H9 (cell line): ENCODE data around the gene AATF. TPM values are rescaled to one million over a fixed set of nuclear protein-coding genes. Genes with fewer than 3 reads are reported as not detected.

Source experiments
- DNase-seq: peaks from one replicate; pipeline ENCODE4 v3.0.0-alpha.2; 2017
- H2AFZ ChIP-seq: one replicate; pipeline ENCODE4 v1.6.1; 2013; ENCODE audit warnings: mild to moderate bottlenecking, low read length, control low read depth, moderate library complexity
- H2AK5ac ChIP-seq: 2 replicates; pipeline ENCODE4 v1.6.1; 2013; ENCODE audit warnings: low read length, control low read depth, mixed read lengths; ENCODE audit not compliant: insufficient read length
- H2BK120ac ChIP-seq: one replicate; pipeline ENCODE4 v1.6.1; 2013; ENCODE audit warnings: low read depth, mild to moderate bottlenecking, low read length, control low read depth, inconsistent platforms; ENCODE audit not compliant: poor library complexity, severe bottlenecking
- H2BK12ac ChIP-seq: 2 replicates; pipeline ENCODE4 v1.6.1; 2013; ENCODE audit warnings: low read length, control low read depth, mixed read lengths, low read depth; ENCODE audit not compliant: insufficient read length
- H2BK15ac ChIP-seq: 2 replicates; pipeline ENCODE4 v1.6.1; 2013; ENCODE audit warnings: low read depth, low read length, control low read depth
- H2BK20ac ChIP-seq: one replicate; pipeline ENCODE4 v1.6.1; 2013; ENCODE audit warnings: low read depth, mild to moderate bottlenecking, low read length, control low read depth, inconsistent platforms; ENCODE audit not compliant: poor library complexity, severe bottlenecking
- H2BK5ac ChIP-seq: 2 replicates; pipeline ENCODE4 v1.6.1; 2013; ENCODE audit warnings: low read length, control low read depth, mixed read lengths; ENCODE audit not compliant: insufficient read length
- H3K14ac ChIP-seq: 2 replicates; pipeline ENCODE4 v1.6.1; 2013; ENCODE audit warnings: low read length, control low read depth; ENCODE audit not compliant: insufficient read depth
- H3K18ac ChIP-seq: 2 replicates; pipeline ENCODE4 v1.6.1; 2013; ENCODE audit warnings: low read depth, mild to moderate bottlenecking, mixed read lengths, low read length, control low read depth; ENCODE audit not compliant: insufficient read length
- H3K23ac ChIP-seq: 2 replicates; pipeline ENCODE4 v1.6.1; 2013; ENCODE audit warnings: low read length, control low read depth, mixed read lengths, low read depth; ENCODE audit not compliant: insufficient read length
- H3K23me2 ChIP-seq: 2 replicates; pipeline ENCODE4 v1.6.1; 2013; ENCODE audit warnings: low read depth, mild to moderate bottlenecking, mixed read lengths, low read length, control low read depth; ENCODE audit not compliant: insufficient read length, poor library complexity, severe bottlenecking
- H3K27ac ChIP-seq: 2 replicates; pipeline ENCODE4 v1.5.1; 2013; ENCODE audit warnings: low read length, control low read depth, mixed read lengths, low read depth; ENCODE audit not compliant: insufficient read length
- H3K27me3 ChIP-seq: 2 replicates; pipeline ENCODE4 v1.6.1; 2013; ENCODE audit warnings: low read length, control low read depth, inconsistent platforms; ENCODE audit not compliant: insufficient read depth
- H3K4ac ChIP-seq: 2 replicates; pipeline ENCODE4 v1.6.1; 2013; ENCODE audit warnings: low read depth, mild to moderate bottlenecking, control low read depth, inconsistent platforms, low read length, moderate library complexity
- H3K4me1 ChIP-seq: 2 replicates; pipeline ENCODE4 v1.6.1; 2013; ENCODE audit warnings: low read length, control low read depth, inconsistent platforms; ENCODE audit not compliant: insufficient read depth
- H3K4me2 ChIP-seq: 2 replicates; pipeline ENCODE4 v1.6.1; 2013; ENCODE audit warnings: low read length, control low read depth, mixed read lengths; ENCODE audit not compliant: insufficient read length, insufficient read depth
- H3K56ac ChIP-seq: 2 replicates; pipeline ENCODE4 v1.6.1; 2013; ENCODE audit warnings: low read depth, mild to moderate bottlenecking, mixed read lengths, low read length, control low read depth; ENCODE audit not compliant: insufficient read length
- H3K79me1 ChIP-seq: 2 replicates; pipeline ENCODE4 v1.6.1; 2013; ENCODE audit warnings: low read depth, mild to moderate bottlenecking, moderate library complexity, low read length, control low read depth, inconsistent platforms; ENCODE audit not compliant: insufficient read depth, poor library complexity, severe bottlenecking
- H3K79me2 ChIP-seq: 2 replicates; pipeline ENCODE4 v1.6.1; 2013; ENCODE audit warnings: low read length, control low read depth, inconsistent platforms; ENCODE audit not compliant: insufficient read depth
- H3K9ac ChIP-seq: 2 replicates; pipeline ENCODE4 v1.6.1; 2013; ENCODE audit warnings: low read length, control low read depth, mixed read lengths; ENCODE audit not compliant: insufficient read length; ENCODE audit errors: extremely low read depth
- H3K9me3 ChIP-seq: one replicate; pipeline ENCODE4 v1.6.1; 2013; ENCODE audit warnings: low read depth, low read length, inconsistent platforms; ENCODE audit not compliant: control insufficient read depth
- H3T11ph ChIP-seq: one replicate; pipeline ENCODE4 v1.6.1; 2013; ENCODE audit warnings: mild to moderate bottlenecking, low read length, control low read depth, inconsistent platforms
- H4K20me1 ChIP-seq: one replicate; pipeline ENCODE4 v1.6.1; 2013; ENCODE audit not compliant: control insufficient read depth, insufficient read length, insufficient read depth
- H4K5ac ChIP-seq: 2 replicates; pipeline ENCODE4 v1.6.1; 2013; ENCODE audit warnings: low read depth, mild to moderate bottlenecking, mixed read lengths, low read length, control low read depth; ENCODE audit not compliant: insufficient read length
- H4K8ac ChIP-seq: replicated peaks from 2 replicates; pipeline ENCODE4 v1.6.1; 2013; ENCODE audit warnings: low read length, control low read depth, mixed read lengths, low read depth; ENCODE audit not compliant: insufficient read length
- H4K91ac ChIP-seq: 2 replicates; pipeline ENCODE4 v1.6.1; 2013; ENCODE audit warnings: low read depth, mild to moderate bottlenecking, moderate library complexity, mixed read lengths, low read length, control low read depth; ENCODE audit not compliant: insufficient read length
- H3K27ac Mint-ChIP-seq, 3 experiments: 2 replicates in 2 of 3; 3 replicates in 1 of 3; pipeline ENCODE4 v1.8.0; 2020 to 2021; ENCODE audit warnings: mixed read lengths in 3 of 3, mild to moderate bottlenecking in 1 of 3, moderate library complexity in 1 of 3
- H3K27me3 Mint-ChIP-seq: 2 replicates; pipeline ENCODE4 v1.8.0; 2021; ENCODE audit warnings: low read depth, mild to moderate bottlenecking, moderate library complexity, mixed read lengths
- H3K36me3 Mint-ChIP-seq, 3 experiments: 2 replicates in 2 of 3; 3 replicates in 1 of 3; pipeline ENCODE4 v1.8.0; 2020 to 2021; ENCODE audit warnings: low read depth in 3 of 3, mixed read lengths in 3 of 3; ENCODE audit not compliant: insufficient read depth in 1 of 3
- H3K4me1 Mint-ChIP-seq, 2 experiments: 2 replicates each; pipeline ENCODE4 v1.8.0; 2020; ENCODE audit warnings: mixed read lengths in 2 of 2
- H3K4me3 Mint-ChIP-seq, 2 experiments: 2 replicates in 1 of 2; 3 replicates in 1 of 2; pipeline ENCODE4 v1.8.0; 2020 to 2021; ENCODE audit warnings: mild to moderate bottlenecking in 2 of 2, mixed read lengths in 2 of 2, moderate library complexity in 1 of 2
- H3K9me3 Mint-ChIP-seq, 2 experiments: 2 replicates in 1 of 2; 3 replicates in 1 of 2; pipeline ENCODE4 v1.8.0; 2020; ENCODE audit warnings: mild to moderate bottlenecking in 2 of 2, mixed read lengths in 2 of 2, moderate library complexity in 1 of 2
- CTCF ChIP-seq: fragments of 200-600 bp; sonication (generic); conservative IDR thresholded peaks from 3 replicates; pipeline ENCODE4 v1.8.0; 2021; ENCODE audit warnings: antibody characterized with exemption, mild to moderate bottlenecking
- WGBS: extraction: QIAGEN DNeasy Blood & Tissue Kit; methylation state at CpG from one replicate; pipeline ENCODE4 v1.1.7; 2013; ENCODE audit warnings: missing lambda C conversion rate, low lambda C conversion rate, mixed read lengths; ENCODE audit not compliant: insufficient read length; ENCODE audit errors: extremely low coverage; 5-methylcytosine and 5-hydroxymethylcytosine counted together
- total RNA-seq: library from RNA; stranded (reverse); gene quantifications from 2 replicates; pipeline ENCODE4 v1.2.1, GENCODE V29; 2021

The AATF gene
- total RNA-seq, 1 experiment from 2014 or later, result 69.6 TPM

- no peaks in the 10 kb centered on the region for H3K79me2 ChIP-seq
- H3K9me3 ChIP-seq, result no peaks in the 10 kb centered on the region
- no peak overlapping the region for H2BK20ac ChIP-seq
- H3K27ac ChIP-seq, result no peak overlapping the region
- H3K27me3 ChIP-seq, result peaks cover 85% of the 10 kb centered on the region
- H2BK120ac ChIP-seq, result no peak overlapping the region
- H3K56ac ChIP-seq, result no peak overlapping the region
- no peak overlapping the region for H2AFZ ChIP-seq
- H3K27ac Mint-ChIP-seq, result no peak overlapping the region
- peak overlapping the region in 1 of 2 experiments; percentile 91; a peak in 3 of 5 replicates for H3K4me3 Mint-ChIP-seq
- peaks cover 4% of the 10 kb centered on the region for H4K20me1 ChIP-seq
- no CpG with 5 or more reads among the region's 43 CpGs for WGBS
- H3K23me2 ChIP-seq, result peaks cover 27% of the 10 kb centered on the region
- no peaks in the 10 kb centered on the region for H3K4me1 ChIP-seq
- H3K27me3 Mint-ChIP-seq, result peaks cover 100% of the 10 kb centered on the region
- H3K79me1 ChIP-seq, result no peaks in the 10 kb centered on the region
- no peak overlapping the region for H2BK12ac ChIP-seq
- H4K5ac ChIP-seq, result no peak overlapping the region
- no peak overlapping the region for H3K4ac ChIP-seq
- H3K14ac ChIP-seq, result no peak overlapping the region; the same call in 1 of the 2 replicates
- H2BK15ac ChIP-seq, result no peak overlapping the region
- H3K18ac ChIP-seq, result no peak overlapping the region
- no peaks in the 10 kb centered on the region; a peak in 1 of 7 replicates for H3K36me3 Mint-ChIP-seq
- peak overlapping the region; percentile 65 for H3K4me2 ChIP-seq
- H3K9me3 Mint-ChIP-seq, result peaks cover 0 to 8% of the 10 kb centered on the region in 2 experiments; a peak in 1 of 5 replicates
- H4K8ac ChIP-seq, result no peak overlapping the region
- H3K23ac ChIP-seq, result no peak overlapping the region
- H2BK5ac ChIP-seq, result no peak overlapping the region
- no peak overlapping the region for H2AK5ac ChIP-seq
- no peak overlapping the region for H3T11ph ChIP-seq
- peaks cover 46 to 65% of the 10 kb centered on the region in 2 experiments for H3K4me1 Mint-ChIP-seq
- no peak for TF ChIP-seq CTCF
- no peak overlapping the region for H4K91ac ChIP-seq
- peak; percentile 36 for DNase-seq
- no peak overlapping the region for H3K9ac ChIP-seq
Measured at GRCh38 chr17:36939052-36939801, 9.5 kb upstream of the AATF start.
